Parathyroid adenoma (tissue), 2 donors: ENCODE results near the gene EFNB2.

ENCODE experiments used
- H2AFZ ChIP-seq: fragments of 300-600 bp; sonication (generic); one replicate; pipeline ENCODE4 v1.7.0; 2017; ENCODE audit warnings: antibody characterized with exemption, mild to moderate bottlenecking
- H3K27ac ChIP-seq: fragments of 300-600 bp; sonication (generic); one replicate; pipeline ENCODE4 v1.7.0; 2017
- H3K27me3 ChIP-seq: fragments of 300-600 bp; sonication (generic); one replicate; pipeline ENCODE4 v1.7.0; 2017; ENCODE audit warnings: low read length; ENCODE audit not compliant: control insufficient read depth, insufficient read depth
- H3K36me3 ChIP-seq: fragments of 300-600 bp; sonication (generic); one replicate; pipeline ENCODE4 v1.7.0; 2017; ENCODE audit warnings: low read length; ENCODE audit not compliant: control insufficient read depth, insufficient read depth
- H3K4me1 ChIP-seq: fragments of 300-600 bp; sonication (generic); one replicate; pipeline ENCODE4 v1.7.0; 2017; ENCODE audit warnings: control low read depth
- H3K4me2 ChIP-seq: fragments of 300-600 bp; sonication (generic); one replicate; pipeline ENCODE4 v1.7.0; 2017; ENCODE audit warnings: low read length
- H3K4me3 ChIP-seq: fragments of 300-600 bp; sonication (generic); one replicate; pipeline ENCODE4 v1.7.0; 2017; ENCODE audit warnings: low read depth, low read length
- H3K79me2 ChIP-seq: fragments of 300-600 bp; sonication (generic); one replicate; pipeline ENCODE4 v1.7.0; 2017; ENCODE audit warnings: control low read depth
- H3K9ac ChIP-seq: fragments of 300-600 bp; sonication (generic); one replicate; pipeline ENCODE4 v1.7.0; 2017; ENCODE audit warnings: mild to moderate bottlenecking
- H3K9me3 ChIP-seq: fragments of 300-600 bp; sonication (generic); one replicate; pipeline ENCODE4 v1.7.0; 2017; ENCODE audit warnings: low read length; ENCODE audit not compliant: control insufficient read depth
- CTCF ChIP-seq: fragments of 300-600 bp; sonication (generic); IDR thresholded peaks from one replicate; pipeline ENCODE4 v1.7.0; 2017; ENCODE audit warnings: antibody characterized with exemption, mild to moderate bottlenecking
- donor health status: primary hyperparathyroidism.

EFNB2 gene

DNA sequence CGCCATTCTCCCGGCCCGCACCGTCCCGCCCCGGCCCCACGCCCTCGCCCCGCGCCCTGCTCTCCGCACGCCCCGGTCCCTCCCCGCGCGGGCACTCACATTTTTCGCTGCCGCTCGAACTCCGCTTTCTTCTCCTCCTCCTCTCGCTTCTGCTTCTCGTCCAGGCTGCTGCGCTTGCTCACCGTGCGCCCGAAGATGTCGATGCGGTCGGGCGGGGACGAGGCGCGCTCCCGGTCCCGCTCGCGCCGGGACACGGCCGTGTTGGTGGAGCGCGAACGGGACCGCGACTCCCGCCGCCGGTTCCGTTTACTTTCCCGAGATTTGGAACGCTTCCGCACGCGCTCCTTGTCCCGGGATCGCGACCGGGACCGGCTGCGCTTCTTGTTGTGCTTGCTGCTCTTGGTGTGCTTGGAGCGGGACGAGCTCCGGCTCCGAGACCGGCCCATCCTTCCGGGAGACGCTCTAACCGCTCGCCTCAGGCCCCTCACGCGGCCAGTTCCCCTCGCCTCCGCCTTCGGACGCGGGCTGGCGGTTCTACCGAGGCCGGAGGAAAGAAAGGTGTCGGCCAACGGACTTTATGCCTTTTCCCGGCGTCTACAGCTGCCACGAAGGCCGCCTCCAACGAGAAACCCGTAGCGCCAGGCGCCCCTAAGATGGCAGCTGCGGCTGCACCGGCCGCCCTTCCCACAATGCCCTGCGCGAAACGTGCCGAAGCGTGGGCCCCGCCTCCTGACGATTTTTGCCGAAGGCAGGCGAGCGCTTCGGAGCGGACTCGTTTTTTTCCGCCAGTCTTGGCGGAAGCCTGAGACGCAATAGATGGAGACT is 32.2 kb upstream of the EFNB2 start, which contains the start of gene ARGLU1:
Gene ARGLU1 (minus strand): TSS at position 664 of the 825 bp plus-strand sequence. CDS start 218 bp downstream, at position 446.
- H3K4me1 ChIP-seq: peaks cover 6% of the 10 kb centered on the region

DNA sequence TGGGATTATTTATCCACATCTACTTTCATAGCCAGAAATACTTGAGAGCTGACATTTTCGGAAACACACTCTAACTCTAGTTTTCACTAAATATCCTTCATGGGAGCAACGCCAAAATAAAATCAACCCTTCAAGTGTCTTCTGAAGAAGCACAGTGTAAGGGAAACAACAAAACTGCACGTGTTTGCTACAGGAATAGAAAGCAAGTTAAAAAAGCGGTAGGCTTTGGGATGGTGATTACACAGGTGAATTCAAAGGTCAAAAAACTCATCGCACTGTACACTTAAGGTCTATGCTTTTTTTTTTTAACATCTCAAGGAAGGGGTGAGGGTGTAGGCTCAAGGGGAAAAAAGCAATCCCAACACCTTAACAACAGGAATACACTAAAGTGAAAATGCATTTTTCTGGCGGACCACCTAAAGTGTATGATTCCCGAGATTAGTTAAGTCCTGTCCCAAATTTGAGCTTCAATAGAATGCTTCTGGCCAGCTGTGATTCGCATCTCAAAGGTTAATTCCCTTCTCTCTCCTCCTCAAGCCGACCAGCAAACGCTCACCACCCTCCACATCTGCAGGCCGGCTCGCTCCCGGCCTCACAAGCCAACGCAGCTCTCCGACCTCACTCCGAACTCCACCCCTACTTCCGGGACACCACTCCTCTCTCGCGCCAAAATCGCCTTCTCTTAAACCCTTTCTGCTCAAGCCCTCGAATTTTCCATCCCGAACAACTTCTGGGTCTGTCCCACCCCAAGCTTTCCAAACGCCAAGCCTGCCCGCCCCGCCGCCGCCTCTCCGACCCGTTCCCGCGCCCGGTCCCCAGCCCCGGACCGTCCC is 31.4 kb upstream of the EFNB2 start:
- peaks cover 6% of the 10 kb centered on the region for H3K4me1 ChIP-seq

More for the DNA sequence above, 32.2 kb upstream of the EFNB2 start, which contains the start of gene ARGLU1:
- Histone ChIP-seq H3K27ac (peak within 1 kb of the TSS; percentile 96), H3K79me2 (peaks cover 22% of the 10 kb centered on the region), H2AFZ (peak within 1 kb of the TSS; percentile 97), H3K9me3 (no peaks in the 10 kb centered on the region), H3K4me2 (peak within 1 kb of the TSS; percentile 84), H3K9ac (peak within 1 kb of the TSS; percentile 69), H3K4me3 (peak within 1 kb of the TSS; percentile 96), H3K27me3 (no peaks in the 10 kb centered on the region), H3K36me3 (no peaks in the 10 kb centered on the region)
- TF ChIP-seq CTCF: no peak

DNA sequence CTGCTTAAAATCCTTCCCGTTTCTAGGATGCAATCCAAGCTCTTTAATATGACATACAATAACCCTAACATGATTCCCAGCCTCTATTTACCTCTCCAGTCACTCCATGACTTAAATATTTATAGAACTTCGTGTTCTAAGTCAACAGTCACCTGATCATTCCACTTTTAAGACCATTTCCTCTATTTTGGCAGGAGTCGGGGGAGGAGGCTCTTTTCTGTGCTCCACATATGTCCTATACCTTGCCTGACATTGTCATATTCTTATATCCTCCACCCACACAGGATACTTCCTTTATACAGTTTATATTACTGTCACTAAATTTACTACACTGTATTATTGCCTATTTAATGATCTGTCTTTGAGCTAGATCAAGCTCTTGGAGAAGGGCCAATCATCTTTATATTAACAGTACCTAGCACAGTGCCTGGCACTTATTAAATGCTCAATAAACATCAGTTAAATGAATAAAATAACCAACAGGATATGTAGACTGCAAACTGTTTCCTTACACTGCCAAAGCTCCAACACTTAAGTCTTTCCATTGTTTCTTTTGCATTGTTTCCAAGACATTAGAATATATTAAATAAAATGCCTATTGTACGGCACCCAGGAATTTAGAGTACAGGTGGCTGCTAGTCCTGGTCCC is 29.8 kb upstream of the EFNB2 start:
- H3K27me3 ChIP-seq: no peaks in the 10 kb centered on the region
- no peaks in the 10 kb centered on the region for H3K9me3 ChIP-seq
- no peak overlapping the region for H3K4me3 ChIP-seq
- peak overlapping the region; percentile 84 for H3K4me2 ChIP-seq
- H3K36me3 ChIP-seq: no peaks in the 10 kb centered on the region
- H3K4me1 ChIP-seq: peaks cover 10% of the 10 kb centered on the region
- no peak overlapping the region for H3K27ac ChIP-seq
- H2AFZ ChIP-seq: no peak overlapping the region
- TF ChIP-seq CTCF: no peak
- H3K9ac ChIP-seq: no peak overlapping the region
- peaks cover 29% of the 10 kb centered on the region for H3K79me2 ChIP-seq

More for the DNA sequence above, 31.4 kb upstream of the EFNB2 start:
- H3K79me2 ChIP-seq: peaks cover 26% of the 10 kb centered on the region
- TF ChIP-seq CTCF: no peak
- peak overlapping the region; percentile 84 for H3K4me2 ChIP-seq
- H3K9ac ChIP-seq: no peak overlapping the region
- no peaks in the 10 kb centered on the region for H3K9me3 ChIP-seq
- H3K27ac ChIP-seq: peak overlapping the region; percentile 96
- H3K4me3 ChIP-seq: peak overlapping the region; percentile 96
- H2AFZ ChIP-seq: no peak overlapping the region
- H3K27me3 ChIP-seq: no peaks in the 10 kb centered on the region
- H3K36me3 ChIP-seq: no peaks in the 10 kb centered on the region

DNA sequence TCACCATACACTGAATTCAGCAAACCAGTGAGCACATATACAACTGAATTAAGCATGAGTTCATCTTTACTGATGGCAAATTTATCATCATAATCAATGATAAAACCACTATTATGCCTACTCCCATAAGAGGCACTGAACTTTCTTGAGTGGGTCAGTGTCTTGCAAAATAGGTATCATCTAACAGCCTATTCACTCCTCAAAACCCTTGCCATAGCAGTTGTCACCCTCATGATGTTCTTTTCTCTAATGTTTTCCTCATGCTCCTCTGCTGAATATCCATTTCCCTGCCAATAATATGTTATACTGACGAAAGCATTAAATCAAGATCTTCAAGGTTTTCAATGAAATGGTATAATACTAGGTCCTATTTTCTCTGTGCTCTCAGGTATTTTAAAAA is 26.8 kb upstream of the EFNB2 start:
- peaks cover 10% of the 10 kb centered on the region for H3K4me1 ChIP-seq
- no peak overlapping the region for H3K4me3 ChIP-seq
- TF ChIP-seq CTCF: no peak
- H3K27ac ChIP-seq: no peak overlapping the region
- H3K79me2 ChIP-seq: peaks cover 31% of the 10 kb centered on the region
- H3K9me3 ChIP-seq: no peaks in the 10 kb centered on the region
- no peak overlapping the region for H2AFZ ChIP-seq
- H3K4me2 ChIP-seq: no peak overlapping the region
- no peak overlapping the region for H3K9ac ChIP-seq
- no peaks in the 10 kb centered on the region for H3K36me3 ChIP-seq
- no peaks in the 10 kb centered on the region for H3K27me3 ChIP-seq
